ENCODE measurements around the gene PDE4D.

- TF ChIP-seq CTCF (conservative IDR thresholded peaks at IDR 0.05 in 1 of 2, IDR thresholded peaks at IDR 0.05 in 1 of 2; ENCODE audit: extremely low read depth in 1 of 2, insufficient read depth in 1 of 2, low read depth in 1 of 2, low read length in 2 of 2) = no peak
- no peak for TF ChIP-seq EZH2 (IDR thresholded peaks at IDR 0.05; ENCODE audit: borderline replicate concordance, low read length)
Observed at GRCh38 chr5:59693492-59694309, 199.8 kb downstream of the PDE4D start.
